Activated CD4-positive, alpha-beta T cell treated with anti-CD3 and anti-CD28 coated beads, Interleukin-2, Interleukin-6, amounts not matched to agents 100 ng/mL and 50 ng/mL, durations not matched to agents 16 hours and 8 hours (primary cell): Measurements from ENCODE around the gene CAPN14.
"Not testable (repeated sequence)": the region's sequence is repeated elsewhere in the genome, so short reads cannot be mapped to it uniquely, and the experiment has no call there.

Experiments used
- DNase-seq: peaks from one replicate; pipeline ENCODE4 v3.0.0-alpha.2; 2020

The CAPN14 gene

GRCh38 chr2:31192851-31193392 is 24.4 kb downstream of the CAPN14 start:
- no peak for DNase-seq

DNA sequence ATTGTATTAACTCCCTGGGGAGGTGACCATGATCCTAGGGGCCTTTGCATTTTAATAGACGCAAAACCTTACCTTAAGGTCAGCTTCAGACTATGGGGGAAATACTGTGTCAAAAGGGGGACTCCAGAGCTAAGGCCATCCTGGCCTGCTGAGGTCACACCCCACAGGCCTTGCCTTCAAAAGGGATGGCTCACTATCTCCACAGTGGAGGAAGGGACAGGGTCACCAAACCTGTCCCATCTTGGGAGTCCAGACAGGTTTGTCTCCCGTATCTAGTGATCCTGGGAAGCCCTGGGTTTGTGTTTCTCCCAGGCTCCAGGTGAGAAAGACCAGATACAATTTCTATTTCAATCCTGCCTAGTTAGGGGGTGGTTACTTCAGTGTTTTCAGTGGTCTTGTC is 24.9 kb downstream of the CAPN14 start:
- no peak for DNase-seq

GRCh38 chr2:31191931-31192330 is 25.4 kb downstream of the CAPN14 start:
- DNase-seq, result no peak

DNA sequence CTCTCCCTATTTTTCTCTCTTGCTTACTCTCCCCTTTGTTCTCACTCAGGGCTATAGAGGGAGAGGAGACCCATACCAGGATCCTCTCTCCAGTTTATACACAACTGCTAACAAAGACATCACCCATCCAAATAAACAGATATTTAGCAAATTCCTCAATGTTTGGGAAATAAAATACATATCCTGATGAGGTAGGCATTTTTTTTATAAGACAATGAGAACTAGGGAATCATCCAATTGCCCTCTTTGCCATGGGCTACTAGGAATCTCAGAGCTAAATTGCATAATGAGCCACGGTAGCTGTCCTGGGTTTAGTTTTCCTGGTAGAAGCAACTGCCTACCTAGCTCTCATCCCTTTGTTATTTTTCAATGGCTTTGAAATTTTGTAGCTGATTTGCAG is 27.1 kb downstream of the CAPN14 start:
- no peak for DNase-seq

DNA sequence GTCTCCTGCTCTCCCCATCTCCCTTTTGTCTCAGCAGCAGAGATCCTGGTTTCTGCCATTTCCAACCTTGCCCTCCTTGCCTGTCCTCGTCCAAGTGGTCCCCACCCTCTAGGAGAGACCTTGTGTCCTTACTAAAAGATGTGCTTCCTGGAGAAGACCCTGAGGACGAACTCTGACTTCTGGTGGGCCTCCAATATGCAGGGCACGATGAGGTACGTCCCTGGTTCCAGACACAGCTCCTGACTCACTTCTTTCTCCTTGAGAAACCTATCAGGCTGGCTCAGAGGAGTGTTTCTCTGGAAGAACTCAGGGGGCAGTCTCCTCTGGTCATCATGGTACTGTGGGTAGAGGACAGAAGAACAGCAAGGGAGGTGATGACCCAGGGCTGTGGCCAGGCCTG is 28.2 kb downstream of the CAPN14 start:
- DNase-seq, result no peak

- DNase-seq, result no peak
Measured at GRCh38 chr2:31188131-31188530, 29.2 kb downstream of the CAPN14 start.

DNA sequence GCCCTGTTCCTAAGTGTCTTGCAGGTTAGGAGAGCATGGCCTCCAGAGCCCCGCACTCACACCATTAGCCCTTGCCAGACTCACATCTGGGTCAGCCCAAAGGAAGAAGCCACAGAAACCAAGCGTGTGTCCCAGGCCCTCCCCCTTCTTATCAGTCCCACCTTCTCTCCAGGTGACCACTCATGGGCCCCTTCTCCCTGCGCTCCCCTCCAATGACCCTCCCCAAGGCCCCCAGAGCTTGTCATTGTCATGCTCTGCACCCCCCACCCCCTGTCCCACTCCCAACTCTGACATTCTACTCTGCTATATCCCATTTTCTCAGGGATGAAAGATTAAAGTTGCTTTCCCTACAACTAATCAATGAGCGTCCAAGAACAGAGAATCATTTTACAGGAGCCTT is 30.1 kb downstream of the CAPN14 start:
- DNase-seq, result no peak

DNA sequence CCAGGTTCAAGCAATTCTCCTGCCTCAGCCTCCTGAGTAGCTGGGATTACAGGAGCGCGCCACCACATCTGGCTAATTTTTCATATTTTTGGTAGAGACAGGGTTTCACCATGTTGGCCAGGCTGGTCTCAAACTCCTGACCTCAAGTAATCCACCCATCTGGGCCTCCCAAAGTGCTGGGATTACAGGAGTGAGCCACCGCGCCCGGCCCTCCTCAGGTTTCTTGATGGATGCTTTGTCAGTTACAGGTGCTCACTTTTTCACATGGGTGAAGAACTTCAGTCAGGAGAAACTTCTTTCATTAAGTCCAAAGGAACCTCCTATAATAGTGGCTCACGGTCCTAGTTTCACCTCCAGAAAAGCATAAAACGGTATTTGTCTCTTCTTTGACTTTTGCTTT is 33.3 kb downstream of the CAPN14 start:
- DNase-seq, result not testable (repeated sequence)

DNA sequence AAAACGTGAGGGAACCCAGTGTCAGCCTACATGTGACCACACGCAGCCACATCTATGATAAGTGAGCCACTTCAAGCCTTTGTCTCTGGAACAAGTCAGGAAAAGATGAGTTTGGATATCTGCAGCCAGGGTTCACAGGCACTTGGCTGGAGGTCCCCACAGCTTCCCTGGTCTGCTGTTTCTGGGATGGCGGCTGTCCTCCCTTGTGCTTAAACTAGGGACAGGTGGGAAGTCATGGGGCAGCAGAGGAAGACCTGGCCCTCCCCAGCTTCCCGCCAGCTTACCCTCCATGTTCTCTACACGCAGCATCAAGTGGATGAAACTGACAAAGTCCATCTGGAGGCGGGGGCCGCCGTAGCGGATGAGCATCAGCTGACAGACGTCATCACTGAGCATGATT is 40.6 kb downstream of the CAPN14 start:
- no peak for DNase-seq

DNA sequence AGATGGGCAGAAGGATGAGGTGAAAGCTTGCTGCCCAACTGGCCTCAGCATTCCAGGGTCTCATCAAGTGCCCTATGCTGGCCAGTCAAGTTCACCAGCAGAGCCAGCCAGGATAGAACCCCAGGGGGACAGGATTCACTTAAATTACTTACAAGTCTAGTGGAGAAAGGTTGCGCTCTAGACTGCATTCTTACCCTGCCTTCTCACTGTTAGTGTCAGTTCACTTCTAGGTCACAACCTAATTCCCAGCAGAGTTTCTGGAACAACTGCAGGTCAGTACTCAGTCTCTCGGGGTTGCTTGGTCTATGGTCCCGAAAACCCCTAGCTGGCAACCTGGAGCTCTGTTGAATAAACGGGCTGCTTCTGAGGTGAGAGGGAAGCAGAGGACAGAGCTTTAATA is 46.2 kb downstream of the CAPN14 start:
- DNase-seq, result no peak

GRCh38 chr2:31170071-31170698 is 47.1 kb downstream of the CAPN14 start:
- DNase-seq, result peak; percentile 70

DNA sequence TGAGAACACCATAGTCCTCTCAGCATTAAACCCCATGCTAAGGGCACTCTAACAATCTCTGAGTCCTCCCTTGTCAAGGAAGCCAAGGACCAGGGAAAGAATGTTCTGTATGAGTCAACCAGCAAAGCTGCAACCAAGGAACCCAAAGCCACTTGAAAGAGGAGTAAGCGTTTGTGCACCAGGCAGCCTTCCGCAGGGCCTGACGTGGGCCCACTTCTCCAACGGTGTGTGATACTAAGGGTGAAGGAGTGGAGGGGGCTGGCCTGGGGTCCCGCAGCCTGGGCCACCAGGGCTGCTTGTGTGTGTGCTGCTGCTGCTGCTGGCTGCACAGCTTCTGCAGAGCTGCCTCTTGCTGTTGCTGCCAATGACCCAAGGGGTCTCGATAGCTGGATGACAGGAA is 49.0 kb downstream of the CAPN14 start:
- no peak for DNase-seq

DNA sequence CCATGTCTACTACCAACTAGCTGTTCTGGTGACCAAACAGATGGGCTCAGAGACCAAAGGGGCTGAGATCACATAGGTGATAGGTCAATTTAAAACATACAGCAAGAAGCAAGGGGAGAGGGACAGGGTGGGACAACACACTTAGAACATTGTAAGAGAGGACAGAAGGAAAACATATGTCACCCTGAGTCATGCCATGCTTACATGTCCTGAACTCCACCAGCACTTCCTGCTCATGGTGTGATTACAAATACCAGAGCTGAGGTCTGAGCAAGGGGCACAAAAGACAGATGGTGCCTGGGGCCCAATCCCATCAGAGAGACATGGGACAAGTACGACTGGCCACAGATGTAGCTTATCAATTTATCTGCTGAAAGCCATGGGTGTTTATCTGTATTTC is 50.4 kb downstream of the CAPN14 start:
- no peak for DNase-seq

DNA sequence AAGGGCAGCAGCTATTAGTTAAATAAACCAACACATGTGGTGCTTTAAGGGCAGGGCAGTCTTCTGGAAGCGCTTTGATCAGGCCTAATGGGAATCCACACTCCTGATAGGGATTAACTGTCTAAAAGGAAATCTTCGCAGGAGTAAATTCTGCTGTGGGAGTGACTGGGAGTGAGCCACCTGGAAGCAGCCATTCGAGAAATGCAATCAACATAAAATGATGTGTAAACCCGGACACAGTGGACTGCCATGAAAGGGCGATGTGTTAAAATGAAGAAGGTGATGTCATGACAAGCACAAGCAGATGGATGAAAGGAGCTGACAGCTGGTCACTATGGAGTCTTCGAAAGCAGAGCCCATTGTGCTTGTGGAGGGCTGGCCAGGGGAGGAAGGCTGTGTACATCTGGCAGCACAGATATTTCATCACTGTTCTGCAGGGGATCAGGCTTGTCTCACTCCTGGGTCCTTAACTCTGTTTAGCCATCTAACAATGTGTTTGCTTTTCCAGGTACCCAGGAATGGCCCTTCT is 54.2 kb downstream of the CAPN14 start:
- DNase-seq, result no peak

- no peak for DNase-seq
Measured at GRCh38 chr2:31161637-31162036, 55.7 kb downstream of the CAPN14 start.

- DNase-seq, result no peak
Measured at GRCh38 chr2:31151501-31151900, 65.8 kb downstream of the CAPN14 start.

GRCh38 chr2:31150120-31150670 is 67.1 kb downstream of the CAPN14 start:
- DNase-seq, result no peak

GRCh38 chr2:31148514-31148913 is 68.8 kb downstream of the CAPN14 start:
- DNase-seq, result no peak

DNA sequence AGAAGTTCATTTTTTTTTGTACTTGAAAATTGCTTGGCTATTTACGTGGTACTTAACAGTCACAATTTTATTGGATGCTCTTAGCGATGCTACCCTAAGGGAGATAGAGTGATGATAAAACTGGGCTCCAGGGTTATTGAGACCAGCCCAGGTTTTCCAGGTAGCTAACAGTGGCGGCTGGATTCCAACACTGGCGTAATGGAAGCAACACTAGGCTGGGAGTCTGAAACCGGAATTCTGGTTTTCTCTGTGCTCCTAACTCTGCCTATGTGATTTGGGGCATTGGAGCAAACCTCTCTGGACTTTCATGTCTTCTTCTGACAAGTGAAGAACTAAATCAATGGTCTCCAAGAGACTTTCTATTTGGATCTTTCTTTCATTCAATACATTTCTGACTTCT is 69.7 kb downstream of the CAPN14 start:
- DNase-seq, result no peak

- DNase-seq, result no peak
Measured at GRCh38 chr2:31142110-31142509, 75.2 kb downstream of the CAPN14 start.

- no peak for DNase-seq
Measured at GRCh38 chr2:31141443-31142085, 75.8 kb downstream of the CAPN14 start.

- no peak for DNase-seq
Measured at GRCh38 chr2:31140151-31140550, 77.2 kb downstream of the CAPN14 start.

DNA sequence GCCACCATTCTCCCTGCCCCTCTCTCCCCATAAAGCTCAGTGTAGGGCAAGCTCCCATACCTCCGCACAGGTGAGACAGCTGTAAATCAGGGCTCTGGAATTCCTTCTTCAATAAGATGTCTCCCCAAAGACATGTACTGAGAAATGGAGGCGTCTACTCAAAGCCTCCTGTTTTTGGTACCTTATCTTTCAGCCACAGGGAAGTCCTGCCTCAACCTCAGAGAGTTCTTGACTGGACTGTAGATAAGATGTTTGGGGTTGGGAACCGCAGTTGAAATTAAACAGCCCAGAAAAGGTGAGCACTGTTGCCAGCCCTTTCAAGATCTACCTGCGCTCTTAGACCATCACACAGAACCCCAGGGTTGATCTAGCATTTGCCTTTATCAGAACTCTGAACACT is 77.6 kb downstream of the CAPN14 start:
- no peak for DNase-seq
